Measurements from ENCODE around the gene OR1S2.

- TF ChIP-seq CTCF (IDR thresholded peaks at IDR 0.05): no peak
- TF ChIP-seq EZH2 (IDR thresholded peaks at IDR 0.05; ENCODE audit: borderline replicate concordance, insufficient read depth, low read depth, low read length, poor library complexity, severe bottlenecking): no peak
These were observed 25.5 kb downstream of the OR1S2 start for GRCh38 chr11:58178444-58178843.

Measured in B cell (primary cell).